Measurements from ENCODE around the gene TECTB. TPM values are rescaled to one million over a fixed set of nuclear protein-coding genes. Genes with fewer than 3 reads are reported as not detected.
A peak's percentile ranks its signal among the peaks of the same experiment; 100 is the strongest.

Gene TECTB
- total RNA-seq, 1 donor from 2014 or later: not detected

- no peak for DNase-seq (ENCODE audit: low read depth, low spot score)
- no peaks in the 10 kb centered on the region for H3K9me3 Mint-ChIP-seq
- no peak overlapping the region for H3K4me3 Mint-ChIP-seq
- peaks cover 13% of the 10 kb centered on the region for H3K4me1 Mint-ChIP-seq
- peak overlapping the region; percentile 70 for H3K27ac Mint-ChIP-seq (ENCODE audit: unreplicated experiment)
- H3K27me3 Mint-ChIP-seq (ENCODE audit: low read depth): no peaks in the 10 kb centered on the region
- no peaks in the 10 kb centered on the region for H3K36me3 Mint-ChIP-seq (ENCODE audit: low read depth)
- no peak for TF ChIP-seq CTCF (conservative IDR thresholded peaks at IDR 0.05)
Measured at GRCh38 chr10:112260831-112261230, 22.4 kb upstream of the TECTB start.

GRCh38 chr10:112261281-112261822 is 21.8 kb upstream of the TECTB start:
- H3K27ac Mint-ChIP-seq (ENCODE audit: unreplicated experiment): peak overlapping the region; percentile 70
- H3K9me3 Mint-ChIP-seq: no peaks in the 10 kb centered on the region
- H3K4me1 Mint-ChIP-seq: peaks cover 13% of the 10 kb centered on the region
- no peak for DNase-seq (ENCODE audit: low read depth, low spot score)
- no peak overlapping the region for H3K4me3 Mint-ChIP-seq
- TF ChIP-seq CTCF (conservative IDR thresholded peaks at IDR 0.05): no peak
- no peaks in the 10 kb centered on the region for H3K36me3 Mint-ChIP-seq (ENCODE audit: low read depth)
- H3K27me3 Mint-ChIP-seq (ENCODE audit: low read depth): no peaks in the 10 kb centered on the region

GRCh38 chr10:112262546-112262945 is 20.7 kb upstream of the TECTB start:
- peaks cover 13% of the 10 kb centered on the region for H3K4me1 Mint-ChIP-seq
- TF ChIP-seq CTCF (conservative IDR thresholded peaks at IDR 0.05): no peak
- H3K9me3 Mint-ChIP-seq: peaks cover 2% of the 10 kb centered on the region
- H3K27me3 Mint-ChIP-seq (ENCODE audit: low read depth): no peaks in the 10 kb centered on the region
- H3K27ac Mint-ChIP-seq (ENCODE audit: unreplicated experiment): no peak overlapping the region
- no peaks in the 10 kb centered on the region for H3K36me3 Mint-ChIP-seq (ENCODE audit: low read depth)
- no peak for DNase-seq (ENCODE audit: low read depth, low spot score)
- no peak overlapping the region for H3K4me3 Mint-ChIP-seq

GRCh38 chr10:112265745-112266144 is 17.5 kb upstream of the TECTB start:
- H3K27ac Mint-ChIP-seq (ENCODE audit: unreplicated experiment): no peak overlapping the region
- no peaks in the 10 kb centered on the region for H3K27me3 Mint-ChIP-seq (ENCODE audit: low read depth)
- DNase-seq (ENCODE audit: low read depth, low spot score): no peak
- H3K4me1 Mint-ChIP-seq: peaks cover 12% of the 10 kb centered on the region
- H3K4me3 Mint-ChIP-seq: no peak overlapping the region
- H3K9me3 Mint-ChIP-seq: peaks cover 2% of the 10 kb centered on the region
- no peaks in the 10 kb centered on the region for H3K36me3 Mint-ChIP-seq (ENCODE audit: low read depth)
- no peak for TF ChIP-seq CTCF (conservative IDR thresholded peaks at IDR 0.05)

GRCh38 chr10:112269266-112269665 is 13.9 kb upstream of the TECTB start:
- no peak overlapping the region for H3K27ac Mint-ChIP-seq (ENCODE audit: unreplicated experiment)
- H3K4me1 Mint-ChIP-seq: no peaks in the 10 kb centered on the region
- peaks cover 2% of the 10 kb centered on the region for H3K9me3 Mint-ChIP-seq
- no peak overlapping the region for H3K4me3 Mint-ChIP-seq
- no peaks in the 10 kb centered on the region for H3K36me3 Mint-ChIP-seq (ENCODE audit: low read depth)
- DNase-seq (ENCODE audit: low read depth, low spot score): no peak
- TF ChIP-seq CTCF (conservative IDR thresholded peaks at IDR 0.05): no peak
- H3K27me3 Mint-ChIP-seq (ENCODE audit: low read depth): no peaks in the 10 kb centered on the region

Measured in neural crest cell (in vitro differentiated cells).